OCI-LY1 (cell line): ENCODE measurements around the gene OR1F1.

Experiments
- H2AFZ ChIP-seq: fragments of 200-600 bp; sonication (generic), shearing (Covaris generic); 2 replicates; pipeline ENCODE4 v1.6.0; 2014; ENCODE audit warnings: antibody characterized with exemption, mild to moderate bottlenecking, low read length
- H3F3A ChIP-seq: fragments of 200-600 bp; sonication (generic), shearing (Covaris generic); 2 replicates; pipeline ENCODE4 v1.6.0; 2014; ENCODE audit warnings: mild to moderate bottlenecking, antibody characterized with exemption, low read length, moderate library complexity; ENCODE audit not compliant: insufficient read depth
- H3K27ac ChIP-seq: fragments of 200-600 bp; sonication (generic); 2 replicates; pipeline ENCODE4 v1.5.1; 2014; ENCODE audit warnings: low read length, mixed run types, mild to moderate bottlenecking, low read depth; ENCODE audit not compliant: poor library complexity, severe bottlenecking
- H3K27me3 ChIP-seq: fragments of 200-600 bp; sonication (generic); 2 replicates; pipeline ENCODE4 v1.6.0; 2014; ENCODE audit warnings: antibody characterized with exemption, mild to moderate bottlenecking, low read length, moderate library complexity; ENCODE audit not compliant: insufficient read depth
- H3K36me3 ChIP-seq: fragments of 200-600 bp; sonication (generic); 2 replicates; pipeline ENCODE4 v1.6.1; 2014; ENCODE audit warnings: mild to moderate bottlenecking, antibody characterized with exemption, low read length, moderate library complexity, mixed read lengths; ENCODE audit not compliant: insufficient read depth
- H3K4me1 ChIP-seq: fragments of 200-600 bp; sonication (generic); 2 replicates; pipeline ENCODE4 v1.5.1; 2014; ENCODE audit warnings: mild to moderate bottlenecking, low read length, moderate library complexity; ENCODE audit not compliant: insufficient read depth, severe bottlenecking
- H3K4me2 ChIP-seq: fragments of 200-600 bp; sonication (generic), shearing (Covaris generic); 2 replicates; pipeline ENCODE4 v1.6.1; 2014; ENCODE audit warnings: low read length
- H3K4me3 ChIP-seq: fragments of 200-600 bp; sonication (generic); 2 replicates; pipeline ENCODE4 v1.5.1; 2014; ENCODE audit warnings: low read length, low read depth, mild to moderate bottlenecking, mixed read lengths; ENCODE audit not compliant: poor library complexity, severe bottlenecking
- H3K79me2 ChIP-seq: fragments of 200-600 bp; shearing (Covaris generic); 2 replicates; pipeline ENCODE4 v1.6.1; 2016; ENCODE audit warnings: mixed run types, low read length, mixed read lengths; ENCODE audit not compliant: insufficient read depth
- H3K9ac ChIP-seq: fragments of 200-600 bp; sonication (generic), shearing (Covaris generic); 2 replicates; pipeline ENCODE4 v1.6.1; 2014; ENCODE audit warnings: mild to moderate bottlenecking, low read length, mixed read lengths
- H3K9me2 ChIP-seq: fragments of 200-600 bp; sonication (generic), shearing (Covaris generic); 2 replicates; pipeline ENCODE4 v1.6.1; 2014; ENCODE audit warnings: low read depth, mild to moderate bottlenecking, low read length, mixed read lengths
- H3K9me3 ChIP-seq: fragments of 200-600 bp; shearing (Covaris generic); 2 replicates; pipeline ENCODE4 v1.6.1; 2014; ENCODE audit warnings: low read length, mixed read lengths
- H4K20me1 ChIP-seq: fragments of 200-600 bp; sonication (generic), shearing (Covaris generic); 2 replicates; pipeline ENCODE4 v1.6.0; 2016; ENCODE audit warnings: mild to moderate bottlenecking, low read length; ENCODE audit not compliant: insufficient read depth
- EZH2 ChIP-seq: fragments of 200-600 bp; sonication (generic), shearing (Covaris generic); IDR thresholded peaks from 2 replicates; pipeline ENCODE4 v1.8.0; 2017; ENCODE audit warnings: borderline replicate concordance, mixed run types, mild to moderate bottlenecking, antibody characterized with exemption, low read length, moderate library complexity, mixed read lengths
- TF ChIP-seq, protein P1 (sequence below): fragments of 200-600 bp; sonication (generic), shearing (Covaris generic); IDR thresholded peaks from 2 replicates; pipeline ENCODE4 v1.5.1; 2017; ENCODE audit warnings: mild to moderate bottlenecking, antibody characterized with exemption, low read length, moderate library complexity, mixed read lengths

The OR1F1 gene

GRCh38 chr16:3246002-3246401 lies 58.0 kb downstream of the OR1F1 start:
- no peak overlapping the region for H3K27ac ChIP-seq
- no peaks in the 10 kb centered on the region for H3F3A ChIP-seq
- no peaks in the 10 kb centered on the region for H3K79me2 ChIP-seq
- H3K9me2 ChIP-seq = no peaks in the 10 kb centered on the region
- TF ChIP-seq, protein P1, sequence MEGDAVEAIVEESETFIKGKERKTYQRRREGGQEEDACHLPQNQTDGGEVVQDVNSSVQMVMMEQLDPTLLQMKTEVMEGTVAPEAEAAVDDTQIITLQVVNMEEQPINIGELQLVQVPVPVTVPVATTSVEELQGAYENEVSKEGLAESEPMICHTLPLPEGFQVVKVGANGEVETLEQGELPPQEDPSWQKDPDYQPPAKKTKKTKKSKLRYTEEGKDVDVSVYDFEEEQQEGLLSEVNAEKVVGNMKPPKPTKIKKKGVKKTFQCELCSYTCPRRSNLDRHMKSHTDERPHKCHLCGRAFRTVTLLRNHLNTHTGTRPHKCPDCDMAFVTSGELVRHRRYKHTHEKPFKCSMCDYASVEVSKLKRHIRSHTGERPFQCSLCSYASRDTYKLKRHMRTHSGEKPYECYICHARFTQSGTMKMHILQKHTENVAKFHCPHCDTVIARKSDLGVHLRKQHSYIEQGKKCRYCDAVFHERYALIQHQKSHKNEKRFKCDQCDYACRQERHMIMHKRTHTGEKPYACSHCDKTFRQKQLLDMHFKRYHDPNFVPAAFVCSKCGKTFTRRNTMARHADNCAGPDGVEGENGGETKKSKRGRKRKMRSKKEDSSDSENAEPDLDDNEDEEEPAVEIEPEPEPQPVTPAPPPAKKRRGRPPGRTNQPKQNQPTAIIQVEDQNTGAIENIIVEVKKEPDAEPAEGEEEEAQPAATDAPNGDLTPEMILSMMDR = no peak
- TF ChIP-seq EZH2 = no peak
- H3K9me3 ChIP-seq = no peaks in the 10 kb centered on the region
- H3K27me3 ChIP-seq = no peaks in the 10 kb centered on the region; the same call in 1 of the 2 replicates
- no peak overlapping the region for H3K4me2 ChIP-seq
- H3K4me1 ChIP-seq = no peaks in the 10 kb centered on the region
- no peaks in the 10 kb centered on the region for H4K20me1 ChIP-seq
- H3K36me3 ChIP-seq = no peaks in the 10 kb centered on the region
- H3K9ac ChIP-seq = no peak overlapping the region
- H3K4me3 ChIP-seq = no peak overlapping the region
- H2AFZ ChIP-seq = no peak overlapping the region

DNA sequence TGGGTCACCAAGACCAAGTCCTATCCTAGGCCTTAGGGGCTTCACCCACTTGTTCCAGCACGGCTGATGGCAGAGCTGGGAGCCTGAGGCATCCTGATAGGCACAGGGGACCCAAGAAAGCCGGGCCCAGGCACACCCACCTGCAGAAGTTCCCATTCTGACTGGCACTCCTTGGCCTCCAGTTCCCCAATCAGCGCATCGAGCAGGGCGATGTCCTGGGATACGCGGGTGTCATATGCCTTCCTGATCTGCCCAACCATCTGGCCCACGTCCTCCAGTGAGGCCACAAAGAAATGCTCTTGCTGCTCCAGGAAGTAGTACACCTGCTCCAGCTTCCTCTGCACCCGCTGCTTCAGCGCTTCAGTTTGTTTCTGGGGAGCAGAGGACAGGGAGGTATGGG lies 58.9 kb downstream of the OR1F1 start:
- no peaks in the 10 kb centered on the region for H4K20me1 ChIP-seq
- TF ChIP-seq EZH2 = no peak
- TF ChIP-seq, protein P1 = no peak
- H3K4me2 ChIP-seq = no peak overlapping the region
- no peaks in the 10 kb centered on the region for H3K4me1 ChIP-seq
- no peak overlapping the region for H3K27ac ChIP-seq
- H3K27me3 ChIP-seq = no peaks in the 10 kb centered on the region; the same call in 1 of the 2 replicates
- H3K4me3 ChIP-seq = no peak overlapping the region
- H3K36me3 ChIP-seq = no peaks in the 10 kb centered on the region
- no peaks in the 10 kb centered on the region for H3F3A ChIP-seq
- no peak overlapping the region for H3K9ac ChIP-seq
- no peaks in the 10 kb centered on the region for H3K9me3 ChIP-seq
- no peaks in the 10 kb centered on the region for H3K79me2 ChIP-seq
- H3K9me2 ChIP-seq = no peaks in the 10 kb centered on the region
- H2AFZ ChIP-seq = no peak overlapping the region

GRCh38 chr16:3248596-3248995 lies 60.6 kb downstream of the OR1F1 start:
- no peak for TF ChIP-seq EZH2
- TF ChIP-seq, protein P1 = no peak
- H3K4me2 ChIP-seq = no peak overlapping the region

More at GRCh38 chr16:3248596-3248995, 60.6 kb downstream of the OR1F1 start:
- Histone ChIP-seq H3F3A (no peaks in the 10 kb centered on the region), H3K27ac (no peak overlapping the region), H3K4me1 (no peaks in the 10 kb centered on the region), H2AFZ (no peak overlapping the region), H3K9ac (no peak overlapping the region), H3K79me2 (no peaks in the 10 kb centered on the region), H3K27me3 (no peaks in the 10 kb centered on the region; the same call in 1 of the 2 replicates), H3K9me3 (no peaks in the 10 kb centered on the region), H3K9me2 (no peaks in the 10 kb centered on the region), H4K20me1 (no peaks in the 10 kb centered on the region), H3K36me3 (no peaks in the 10 kb centered on the region), H3K4me3 (no peak overlapping the region)
